Pancreas (tissue), 10 donors: ENCODE results near the gene JMJD6. TPM values are rescaled to one million over a fixed set of nuclear protein-coding genes. Genes with fewer than 3 reads are reported as not detected.
"Not testable (repeated sequence)": the region's sequence is repeated elsewhere in the genome, so short reads cannot be mapped to it uniquely, and the experiment has no call there.

Experiments
- ATAC-seq, 4 donors: fragments of 200-7000 bp; cut with Tn5 transposase; one replicate each; pipeline versions ENCODE4 v1.8.0 to v1.9.1; 2020; ENCODE audit warnings: mild to moderate bottlenecking in 4 of 4, moderate library complexity in 4 of 4
- DNase-seq, 6 donors: peaks; one replicate each; pipeline ENCODE4 v3.0.0-alpha.2; 2020
- FAIRE-seq: peaks from 2 replicates; lab custom pipeline; 2012; peaks lifted over from hg19 to GRCh38; lab: Jason Lieb, UNC
- H3K27ac ChIP-seq, 4 donors: fragments of 200-600 bp; sonication (generic); 1 replicate in 3 of 4; 2 replicates in 1 of 4; pipeline versions ENCODE4 v1.5.0 to v1.8.0; 2020
- H3K27me3 ChIP-seq, 4 donors: fragments of 200-600 bp; one replicate each; pipeline ENCODE4 v1.8.0; 2021
- H3K36me3 ChIP-seq, 3 donors: fragments of 200-600 bp; sonication (generic) in 1 of 3; one replicate each; pipeline versions ENCODE4 v1.5.0 to v1.8.0; 2020 to 2021
- H3K4me1 ChIP-seq, 3 donors: fragments of 200-600 bp; one replicate each; pipeline ENCODE4 v1.8.0; 2021
- H3K4me3 ChIP-seq, 4 donors: fragments of 200-600 bp; sonication (generic) in 2 of 4; one replicate each; pipeline versions ENCODE4 v1.5.0 to v1.8.0; 2020 to 2021
- H3K9me3 ChIP-seq, 4 donors: fragments of 200-600 bp; one replicate each; pipeline ENCODE4 v1.8.0; 2021
- CTCF ChIP-seq, 4 donors: fragments of 200-600 bp; sonication (generic) in 3 of 4; IDR thresholded peaks; one replicate each; pipeline versions ENCODE4 v1.5.0 to v1.8.0; 2021; ENCODE audit warnings: antibody characterized with exemption in 4 of 4
- WGBS, 2 donors: extraction: QIAGEN DNeasy Blood & Tissue Kit; methylation state at CpG; one replicate each; pipeline ENCODE4 v1.1.7; 2013; 5-methylcytosine and 5-hydroxymethylcytosine counted together
- intact Hi-C, 3 donors: fragments of 100-400 bp; cut with DNase I; formaldehyde crosslinking; loops; one replicate each; pipeline versions ENCODE4 v1.11.1 to v1.14.2; 2022
- polyA plus RNA-seq, 2 donors: library from polyadenylated mRNA; stranded (reverse); fragments of 200-250 nt; gene quantifications; one replicate each; pipeline ENCODE4 v1.2.3, GENCODE V29; 2013
- total RNA-seq, 6 donors: library from RNA; stranded (reverse); fragmentation: NEBNext Ultra II Directional in 4 of 6; extraction: Animal tissue kit (Norgen Biotek cat#: 25700) in 4 of 6; gene quantifications; one replicate each; pipeline versions ENCODE4 v1.2.1 to v1.2.4, GENCODE V29; 2021 to 2023
- donor health status: healthy with polysubstance abuse.
- donor health status: DM: no; HTN: no; CAD: no; lungs with moderate emphysema.
- donor health status: DM: no; HTN: no; CAD: no.
- donor health status: control.
- donor health status: control.
- donor health status: Bipolar disorder and iron deficiency.
- donor health status: DM: yes; HTN: yes; CAD: no.
- donor health status: DM: no; HTN: no; CAD: no.
- donor health status: DM: no; HTN: no; CAD: no.
- donor health status: DM: yes; HTN: yes; CAD: no.

Gene JMJD6
- total and polyA plus RNA-seq, 8 donors = 12.4 to 54.0 (median 16.5) TPM

- DNase-seq (no peak), FAIRE-seq (no peak), ATAC-seq (no peak)
- Histone ChIP-seq H3K4me1 (no peaks in the 10 kb centered on the region), H3K27ac (no peak overlapping the region), H3K9me3 (no peaks in the 10 kb centered on the region), H3K4me3 (no peak overlapping the region), H3K36me3 (peaks cover 0 to 7% (median 6%) of the 10 kb centered on the region in 3 donors), H3K27me3 (no peaks in the 10 kb centered on the region)
- intact Hi-C loops = no loop called here
- no peak for TF ChIP-seq CTCF (IDR thresholded peaks at IDR 0.05)
- WGBS, 2 donors = 90 to 94% methylated on average over 3 of the region's 3 CpGs
Measured at GRCh38 chr17:76751416-76751993, 25.1 kb upstream of the JMJD6 start.

- no peak for TF ChIP-seq CTCF (IDR thresholded peaks at IDR 0.05)
- FAIRE-seq = no peak
- WGBS, 2 donors = 88 to 100% methylated on average over 1 of the region's 1 CpG
- Histone ChIP-seq H3K27ac (no peak overlapping the region), H3K9me3 (no peaks in the 10 kb centered on the region), H3K4me1 (no peaks in the 10 kb centered on the region), H3K36me3 (peaks cover 0 to 24% (median 0%) of the 10 kb centered on the region in 3 donors), H3K4me3 (no peak overlapping the region), H3K27me3 (no peaks in the 10 kb centered on the region)
- intact Hi-C loops = no loop called here
- DNase-seq = no peak
- ATAC-seq = no peak
Measured at GRCh38 chr17:76748657-76749056, 22.3 kb upstream of the JMJD6 start.

- Histone ChIP-seq H3K27ac (no peak overlapping the region), H3K27me3 (no peaks in the 10 kb centered on the region), H3K4me1 (no peaks in the 10 kb centered on the region), H3K4me3 (no peak overlapping the region), H3K9me3 (no peaks in the 10 kb centered on the region), H3K36me3 (peaks cover 0 to 24% (median 0%) of the 10 kb centered on the region in 3 donors)
- intact Hi-C loops = no loop called here
- FAIRE-seq (no peak), DNase-seq (no peak), ATAC-seq (no peak)
- no peak for TF ChIP-seq CTCF (IDR thresholded peaks at IDR 0.05)
- 85 to 86% methylated on average over 9 of the region's 9 CpGs for WGBS, 2 donors
Measured at GRCh38 chr17:76747716-76748363, 21.4 kb upstream of the JMJD6 start.

- peaks cover 0 to 24% (median 0%) of the 10 kb centered on the region in 3 donors for H3K36me3 ChIP-seq
- FAIRE-seq, ATAC-seq: not testable (repeated sequence)
Measured at GRCh38 chr17:76745785-76746184, 19.4 kb upstream of the JMJD6 start.

GRCh38 chr17:76744747-76745146 is 18.3 kb upstream of the JMJD6 start:
- TF ChIP-seq CTCF (IDR thresholded peaks at IDR 0.05) = no peak
- Histone ChIP-seq H3K27ac (no peak overlapping the region), H3K36me3 (peaks cover 0 to 24% (median 0%) of the 10 kb centered on the region in 3 donors), H3K9me3 (no peaks in the 10 kb centered on the region), H3K4me1 (no peaks in the 10 kb centered on the region), H3K27me3 (no peaks in the 10 kb centered on the region), H3K4me3 (no peak overlapping the region)
- ATAC-seq (no peak), FAIRE-seq (no peak), DNase-seq (no peak)
- intact Hi-C loops = no loop called here
- 60 to 98% methylated on average over 2 of the region's 2 CpGs for WGBS, 2 donors

More at GRCh38 chr17:76745785-76746184, 19.4 kb upstream of the JMJD6 start:
- intact Hi-C loops, H3K27ac ChIP-seq, DNase-seq, H3K9me3 ChIP-seq, H3K4me1 ChIP-seq, H3K4me3 ChIP-seq, H3K27me3 ChIP-seq: not testable (repeated sequence)
- WGBS, 2 donors = 96 to 99% methylated on average over 6 of the region's 6 CpGs
